ENCODE measurements around the gene PEMT. TPM values are rescaled to one million over a fixed set of nuclear protein-coding genes. Genes with fewer than 3 reads are reported as not detected.

PEMT gene
- total and polyA plus RNA-seq, 2 of the 8 experiments (the other 6 are each of a cell fraction or from before 2014, with no cell fraction given): 42.0 to 118 TPM

DNA sequence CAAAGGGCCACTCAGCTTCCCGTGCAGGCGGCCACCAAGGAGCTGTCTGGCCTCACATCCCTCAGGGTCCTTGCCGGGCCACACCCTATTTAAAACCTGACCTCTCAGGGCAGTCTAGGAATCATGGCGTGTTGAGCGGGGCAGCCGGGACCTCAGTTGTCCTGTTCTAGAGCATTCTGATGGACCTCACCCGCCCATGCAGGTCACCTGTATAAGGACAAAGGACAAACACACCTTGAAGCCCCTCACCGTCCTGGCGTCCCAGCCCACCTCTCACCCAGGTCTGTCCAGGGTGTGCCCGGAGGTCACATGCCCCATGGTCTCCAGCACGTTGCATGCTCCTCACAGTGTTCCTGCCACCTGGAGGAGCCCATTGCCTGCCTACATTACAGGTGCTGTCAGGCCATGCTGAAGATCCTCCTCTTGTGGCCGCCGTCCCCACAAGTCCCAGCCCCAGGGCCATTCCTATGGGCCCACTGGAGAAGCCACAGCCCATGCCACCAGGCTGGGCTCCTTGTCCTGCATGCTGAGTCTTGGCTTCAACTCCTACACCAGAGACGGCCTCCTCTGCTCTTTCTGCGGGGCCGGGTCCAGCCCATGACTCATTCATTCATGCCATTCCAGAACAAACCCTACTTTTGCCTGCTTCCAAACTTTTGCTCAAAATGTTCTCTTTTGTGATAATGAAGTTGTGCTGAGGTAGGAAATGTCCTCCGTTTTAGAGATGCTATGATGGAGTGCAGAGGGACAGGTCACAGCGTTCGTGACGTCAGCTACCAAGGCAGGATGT lies 46.3 kb downstream of the PEMT start (continued):
- TF ChIP-seq CBX8 (IDR thresholded peaks at IDR 0.05; ENCODE audit: borderline replicate concordance, low read depth, low read length) (no peak), CTBP2 (IDR thresholded peaks at IDR 0.05; ENCODE audit: borderline replicate concordance, insufficient read depth, insufficient read length, low read length) (no peak), HDAC6 (IDR thresholded peaks at IDR 0.05; ENCODE audit: low read depth, low read length) (no peak), EGR1 (IDR thresholded peaks at IDR 0.05; ENCODE audit: borderline replicate concordance, low read depth, low read length) (no peak), TAF7 (optimal IDR thresholded peaks at IDR 0.05; ENCODE audit: borderline replicate concordance, low read depth, low read length) (no peak), PHF8 (conservative IDR thresholded peaks at IDR 0.05; ENCODE audit: low read depth, low read length) (no peak), YY1 (IDR thresholded peaks at IDR 0.05; ENCODE audit: low read depth, low read length) (no peak)
- TF ChIP-seq, protein P1, sequence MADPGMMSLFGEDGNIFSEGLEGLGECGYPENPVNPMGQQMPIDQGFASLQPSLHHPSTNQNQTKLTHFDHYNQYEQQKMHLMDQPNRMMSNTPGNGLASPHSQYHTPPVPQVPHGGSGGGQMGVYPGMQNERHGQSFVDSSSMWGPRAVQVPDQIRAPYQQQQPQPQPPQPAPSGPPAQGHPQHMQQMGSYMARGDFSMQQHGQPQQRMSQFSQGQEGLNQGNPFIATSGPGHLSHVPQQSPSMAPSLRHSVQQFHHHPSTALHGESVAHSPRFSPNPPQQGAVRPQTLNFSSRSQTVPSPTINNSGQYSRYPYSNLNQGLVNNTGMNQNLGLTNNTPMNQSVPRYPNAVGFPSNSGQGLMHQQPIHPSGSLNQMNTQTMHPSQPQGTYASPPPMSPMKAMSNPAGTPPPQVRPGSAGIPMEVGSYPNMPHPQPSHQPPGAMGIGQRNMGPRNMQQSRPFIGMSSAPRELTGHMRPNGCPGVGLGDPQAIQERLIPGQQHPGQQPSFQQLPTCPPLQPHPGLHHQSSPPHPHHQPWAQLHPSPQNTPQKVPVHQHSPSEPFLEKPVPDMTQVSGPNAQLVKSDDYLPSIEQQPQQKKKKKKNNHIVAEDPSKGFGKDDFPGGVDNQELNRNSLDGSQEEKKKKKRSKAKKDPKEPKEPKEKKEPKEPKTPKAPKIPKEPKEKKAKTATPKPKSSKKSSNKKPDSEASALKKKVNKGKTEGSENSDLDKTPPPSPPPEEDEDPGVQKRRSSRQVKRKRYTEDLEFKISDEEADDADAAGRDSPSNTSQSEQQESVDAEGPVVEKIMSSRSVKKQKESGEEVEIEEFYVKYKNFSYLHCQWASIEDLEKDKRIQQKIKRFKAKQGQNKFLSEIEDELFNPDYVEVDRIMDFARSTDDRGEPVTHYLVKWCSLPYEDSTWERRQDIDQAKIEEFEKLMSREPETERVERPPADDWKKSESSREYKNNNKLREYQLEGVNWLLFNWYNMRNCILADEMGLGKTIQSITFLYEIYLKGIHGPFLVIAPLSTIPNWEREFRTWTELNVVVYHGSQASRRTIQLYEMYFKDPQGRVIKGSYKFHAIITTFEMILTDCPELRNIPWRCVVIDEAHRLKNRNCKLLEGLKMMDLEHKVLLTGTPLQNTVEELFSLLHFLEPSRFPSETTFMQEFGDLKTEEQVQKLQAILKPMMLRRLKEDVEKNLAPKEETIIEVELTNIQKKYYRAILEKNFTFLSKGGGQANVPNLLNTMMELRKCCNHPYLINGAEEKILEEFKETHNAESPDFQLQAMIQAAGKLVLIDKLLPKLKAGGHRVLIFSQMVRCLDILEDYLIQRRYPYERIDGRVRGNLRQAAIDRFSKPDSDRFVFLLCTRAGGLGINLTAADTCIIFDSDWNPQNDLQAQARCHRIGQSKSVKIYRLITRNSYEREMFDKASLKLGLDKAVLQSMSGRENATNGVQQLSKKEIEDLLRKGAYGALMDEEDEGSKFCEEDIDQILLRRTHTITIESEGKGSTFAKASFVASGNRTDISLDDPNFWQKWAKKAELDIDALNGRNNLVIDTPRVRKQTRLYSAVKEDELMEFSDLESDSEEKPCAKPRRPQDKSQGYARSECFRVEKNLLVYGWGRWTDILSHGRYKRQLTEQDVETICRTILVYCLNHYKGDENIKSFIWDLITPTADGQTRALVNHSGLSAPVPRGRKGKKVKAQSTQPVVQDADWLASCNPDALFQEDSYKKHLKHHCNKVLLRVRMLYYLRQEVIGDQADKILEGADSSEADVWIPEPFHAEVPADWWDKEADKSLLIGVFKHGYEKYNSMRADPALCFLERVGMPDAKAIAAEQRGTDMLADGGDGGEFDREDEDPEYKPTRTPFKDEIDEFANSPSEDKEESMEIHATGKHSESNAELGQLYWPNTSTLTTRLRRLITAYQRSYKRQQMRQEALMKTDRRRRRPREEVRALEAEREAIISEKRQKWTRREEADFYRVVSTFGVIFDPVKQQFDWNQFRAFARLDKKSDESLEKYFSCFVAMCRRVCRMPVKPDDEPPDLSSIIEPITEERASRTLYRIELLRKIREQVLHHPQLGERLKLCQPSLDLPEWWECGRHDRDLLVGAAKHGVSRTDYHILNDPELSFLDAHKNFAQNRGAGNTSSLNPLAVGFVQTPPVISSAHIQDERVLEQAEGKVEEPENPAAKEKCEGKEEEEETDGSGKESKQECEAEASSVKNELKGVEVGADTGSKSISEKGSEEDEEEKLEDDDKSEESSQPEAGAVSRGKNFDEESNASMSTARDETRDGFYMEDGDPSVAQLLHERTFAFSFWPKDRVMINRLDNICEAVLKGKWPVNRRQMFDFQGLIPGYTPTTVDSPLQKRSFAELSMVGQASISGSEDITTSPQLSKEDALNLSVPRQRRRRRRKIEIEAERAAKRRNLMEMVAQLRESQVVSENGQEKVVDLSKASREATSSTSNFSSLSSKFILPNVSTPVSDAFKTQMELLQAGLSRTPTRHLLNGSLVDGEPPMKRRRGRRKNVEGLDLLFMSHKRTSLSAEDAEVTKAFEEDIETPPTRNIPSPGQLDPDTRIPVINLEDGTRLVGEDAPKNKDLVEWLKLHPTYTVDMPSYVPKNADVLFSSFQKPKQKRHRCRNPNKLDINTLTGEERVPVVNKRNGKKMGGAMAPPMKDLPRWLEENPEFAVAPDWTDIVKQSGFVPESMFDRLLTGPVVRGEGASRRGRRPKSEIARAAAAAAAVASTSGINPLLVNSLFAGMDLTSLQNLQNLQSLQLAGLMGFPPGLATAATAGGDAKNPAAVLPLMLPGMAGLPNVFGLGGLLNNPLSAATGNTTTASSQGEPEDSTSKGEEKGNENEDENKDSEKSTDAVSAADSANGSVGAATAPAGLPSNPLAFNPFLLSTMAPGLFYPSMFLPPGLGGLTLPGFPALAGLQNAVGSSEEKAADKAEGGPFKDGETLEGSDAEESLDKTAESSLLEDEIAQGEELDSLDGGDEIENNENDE (IDR thresholded peaks at IDR 0.05; ENCODE audit: insufficient replicate concordance, low read length): no peak

All from H1 (cell line).